GM12875 (cell line): ENCODE measurements around the gene PEX14.
A peak's percentile ranks its signal among the peaks of the same experiment; 100 is the strongest.

ENCODE experiments used
- H3K4me3 ChIP-seq: one replicate; pipeline ENCODE4 v1.5.1; 2011; ENCODE audit warnings: low read depth, low read length, control low read depth
- TF ChIP-seq, protein P1 (sequence below): IDR thresholded peaks from 2 replicates; pipeline ENCODE4 v1.5.1; 2011; ENCODE audit warnings: low read depth, mild to moderate bottlenecking, control low read depth, inconsistent platforms, low read length, moderate library complexity, borderline replicate concordance; ENCODE audit not compliant: insufficient read depth

The PEX14 gene

DNA sequence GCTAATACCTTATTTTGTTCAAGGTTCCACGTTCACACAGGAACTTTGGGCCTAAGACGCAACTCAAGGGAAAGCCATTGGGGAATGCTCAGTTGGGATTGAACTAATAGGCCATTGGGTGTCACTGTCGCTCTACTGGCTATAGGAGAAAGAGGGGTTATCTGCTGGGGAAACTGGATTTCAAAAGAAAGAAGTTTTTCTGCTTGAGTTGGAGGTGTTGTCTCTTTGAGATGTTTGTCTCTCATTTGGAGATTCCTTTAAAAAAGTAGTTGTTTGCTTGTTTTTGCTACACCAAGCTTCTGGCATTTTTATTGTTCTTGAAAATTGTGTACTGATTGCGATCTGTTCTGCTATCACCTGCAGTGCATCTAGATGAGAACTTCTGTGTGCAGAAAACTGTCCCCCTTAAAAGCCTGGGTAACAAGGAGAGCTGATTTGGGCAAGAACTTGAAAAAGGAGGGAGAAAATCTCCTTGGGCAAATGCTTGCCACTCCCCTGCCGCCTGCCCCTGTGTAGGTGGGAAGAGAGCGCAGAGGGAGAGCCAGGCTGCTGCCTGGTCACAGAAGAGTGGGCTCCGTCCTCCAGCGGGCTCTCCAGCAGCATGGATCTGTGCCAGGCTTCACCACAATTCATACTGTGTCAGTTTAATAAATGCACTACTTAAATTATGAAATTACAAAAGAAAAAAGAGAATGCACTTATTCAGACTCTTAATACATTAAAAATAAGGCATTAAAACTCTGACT lies 39.9 kb downstream of the PEX14 start:
- TF ChIP-seq, protein P1, sequence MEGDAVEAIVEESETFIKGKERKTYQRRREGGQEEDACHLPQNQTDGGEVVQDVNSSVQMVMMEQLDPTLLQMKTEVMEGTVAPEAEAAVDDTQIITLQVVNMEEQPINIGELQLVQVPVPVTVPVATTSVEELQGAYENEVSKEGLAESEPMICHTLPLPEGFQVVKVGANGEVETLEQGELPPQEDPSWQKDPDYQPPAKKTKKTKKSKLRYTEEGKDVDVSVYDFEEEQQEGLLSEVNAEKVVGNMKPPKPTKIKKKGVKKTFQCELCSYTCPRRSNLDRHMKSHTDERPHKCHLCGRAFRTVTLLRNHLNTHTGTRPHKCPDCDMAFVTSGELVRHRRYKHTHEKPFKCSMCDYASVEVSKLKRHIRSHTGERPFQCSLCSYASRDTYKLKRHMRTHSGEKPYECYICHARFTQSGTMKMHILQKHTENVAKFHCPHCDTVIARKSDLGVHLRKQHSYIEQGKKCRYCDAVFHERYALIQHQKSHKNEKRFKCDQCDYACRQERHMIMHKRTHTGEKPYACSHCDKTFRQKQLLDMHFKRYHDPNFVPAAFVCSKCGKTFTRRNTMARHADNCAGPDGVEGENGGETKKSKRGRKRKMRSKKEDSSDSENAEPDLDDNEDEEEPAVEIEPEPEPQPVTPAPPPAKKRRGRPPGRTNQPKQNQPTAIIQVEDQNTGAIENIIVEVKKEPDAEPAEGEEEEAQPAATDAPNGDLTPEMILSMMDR: peak; percentile 37; the same call in 1 of the 2 replicates
- no peak overlapping the region for H3K4me3 ChIP-seq

DNA sequence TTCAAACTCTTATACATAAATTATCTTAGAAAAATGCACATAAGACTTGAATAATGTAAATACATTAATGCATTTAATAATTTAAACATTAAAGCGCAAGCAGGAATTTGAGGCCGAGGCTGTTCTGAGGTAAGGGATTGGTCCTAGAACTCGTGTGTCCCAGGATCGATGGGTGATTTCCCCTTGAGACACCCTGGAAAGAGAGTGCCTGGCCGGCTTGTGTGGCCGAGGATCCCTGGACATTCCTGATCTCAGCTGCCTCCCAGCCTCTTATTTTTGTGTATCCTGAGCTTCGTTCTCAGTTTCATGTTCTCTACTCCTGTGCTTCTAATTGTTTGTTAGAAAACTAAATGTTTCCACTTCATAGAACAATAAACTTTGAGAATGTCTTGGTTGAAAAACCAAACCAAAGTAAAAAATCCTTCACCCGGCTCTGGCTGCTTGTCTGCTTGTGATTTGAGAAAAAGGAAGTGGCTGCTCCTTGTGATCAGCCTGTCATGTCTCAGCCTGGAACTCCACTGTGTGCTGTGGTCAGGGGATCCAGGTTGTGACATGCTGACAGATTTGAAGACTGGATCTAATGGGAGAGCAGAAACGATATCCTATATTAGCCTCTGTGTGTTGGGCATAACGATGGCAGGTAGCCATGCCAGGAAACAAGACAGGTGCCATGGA lies 40.7 kb downstream of the PEX14 start:
- TF ChIP-seq, protein P1: no peak
- H3K4me3 ChIP-seq: no peak overlapping the region

DNA sequence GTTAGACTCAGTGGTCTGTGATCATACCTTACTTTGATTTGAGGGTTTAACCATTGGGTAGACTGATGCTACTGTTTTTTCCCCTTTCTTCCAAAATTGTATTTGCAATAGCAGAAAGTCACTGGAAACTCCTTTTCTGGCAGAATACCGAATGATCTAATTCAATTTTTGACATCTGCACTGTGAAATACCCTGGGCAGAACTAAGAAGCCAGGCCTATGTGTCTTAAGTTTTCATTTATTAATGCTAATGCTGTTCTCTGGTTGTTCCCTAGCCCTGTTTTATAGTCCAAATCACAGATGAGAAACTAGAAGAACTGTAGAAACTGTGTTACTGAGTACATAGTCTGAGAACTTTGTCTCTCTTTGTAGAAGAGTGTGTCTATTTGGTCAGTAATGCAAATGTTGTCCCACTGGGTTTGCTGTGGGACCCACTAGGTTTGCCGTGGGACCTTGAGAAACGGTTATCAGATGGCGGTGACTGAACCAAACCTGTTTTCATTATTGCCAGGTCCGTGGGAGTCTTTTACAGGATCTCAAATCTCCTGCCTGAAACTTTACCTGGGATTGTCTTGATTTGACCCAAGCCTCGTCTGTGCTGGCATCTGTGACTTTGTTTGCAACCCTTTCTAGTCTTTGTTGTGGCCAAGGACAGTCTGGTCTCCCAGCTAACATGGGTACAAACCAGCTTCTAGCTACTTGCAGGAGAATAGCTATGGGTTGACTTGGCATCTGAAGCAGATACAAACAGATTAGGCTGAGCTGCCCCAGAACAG lies 41.4 kb downstream of the PEX14 start:
- H3K4me3 ChIP-seq: no peak overlapping the region
- TF ChIP-seq, protein P1: no peak

DNA sequence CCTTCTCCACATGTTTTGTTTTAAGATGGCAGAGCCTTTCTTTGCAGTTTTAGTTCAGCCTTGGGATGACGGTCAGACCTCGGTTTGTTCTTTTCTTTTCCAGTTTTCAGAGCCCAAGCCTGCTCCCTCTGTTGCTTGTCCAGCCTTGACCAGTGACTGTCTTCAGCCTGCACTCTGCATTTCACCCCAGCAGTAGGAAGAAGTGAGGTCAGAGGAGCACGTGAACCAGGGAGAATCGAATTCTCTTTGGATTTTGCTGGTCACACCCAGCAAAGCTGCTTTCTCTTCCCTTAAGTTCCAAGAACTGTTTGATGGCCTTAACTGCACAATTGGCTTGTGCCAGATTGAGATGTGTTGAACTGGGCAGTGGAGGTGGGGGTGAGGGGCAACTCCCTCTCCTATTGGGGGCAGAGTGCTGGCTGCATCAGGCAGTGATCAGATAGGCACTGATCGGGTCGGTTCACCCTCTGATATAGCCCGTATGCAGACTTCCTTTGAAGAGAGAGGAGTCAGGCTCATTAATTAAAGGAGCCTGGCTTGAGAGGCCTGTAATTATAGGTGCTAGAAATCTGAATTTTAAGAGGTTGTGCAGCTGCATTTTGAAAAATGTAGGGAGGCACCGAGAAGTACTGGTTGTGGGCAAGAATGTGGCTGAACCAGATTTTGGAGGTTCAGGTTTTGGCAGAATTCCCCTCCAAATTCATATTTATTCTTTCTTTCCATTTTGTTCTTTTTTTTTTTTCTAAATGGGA lies 42.4 kb downstream of the PEX14 start:
- H3K4me3 ChIP-seq: no peak overlapping the region
- TF ChIP-seq, protein P1: no peak

DNA sequence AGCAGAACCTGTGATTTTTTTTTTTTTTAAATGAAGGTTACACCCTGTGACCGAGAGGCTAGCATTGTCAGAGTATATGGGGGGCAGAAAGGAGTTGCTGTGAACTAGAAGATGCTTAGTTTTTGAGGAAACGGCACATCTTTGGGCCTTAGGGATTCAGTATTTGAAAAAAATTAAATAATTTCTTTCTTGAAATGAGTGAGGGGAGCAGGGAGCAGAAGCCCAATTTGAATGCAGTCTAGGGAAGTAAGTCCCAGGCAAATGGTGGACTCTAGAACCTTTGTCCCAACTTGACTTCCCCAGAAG lies 42.9 kb downstream of the PEX14 start:
- H3K4me3 ChIP-seq: no peak overlapping the region
- TF ChIP-seq, protein P1: no peak

DNA sequence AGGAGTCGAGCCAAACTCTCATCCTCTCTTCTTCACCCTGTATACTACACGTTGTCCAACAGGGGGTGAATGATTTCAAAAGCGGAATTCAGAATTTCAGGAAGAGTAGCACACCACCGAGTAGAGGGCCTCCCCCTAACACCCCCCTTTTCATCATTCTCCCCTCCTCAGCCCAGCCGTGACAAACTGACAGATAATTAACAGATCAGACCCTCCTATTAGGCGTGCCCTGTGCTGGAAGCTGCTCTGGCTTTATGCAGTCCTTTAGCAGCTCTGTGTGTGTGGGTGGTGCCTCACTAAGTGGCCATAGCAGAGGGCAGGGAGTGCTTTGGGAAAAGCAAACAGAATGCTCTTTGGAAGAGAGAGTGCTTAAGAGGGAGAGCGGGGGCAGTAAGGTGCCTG lies 44.3 kb downstream of the PEX14 start:
- TF ChIP-seq, protein P1: no peak
- H3K4me3 ChIP-seq: no peak overlapping the region
